GM21786 (cell line): ENCODE data around the gene COX5A.
"Not testable (repeated sequence)": the region's sequence is repeated elsewhere in the genome, so short reads cannot be mapped to it uniquely, and the experiment has no call there.

Experiments
- ATAC-seq: cut with Tn5 transposase; IDR thresholded peaks from one replicate; pipeline ENCODE4 v1.9.1; 2021; ENCODE audit not compliant: unreplicated experiment

Gene COX5A

GRCh38 chr15:74955796-74956647 is 18.1 kb upstream of the COX5A start:
- ATAC-seq: peak; percentile 31

- no peak for ATAC-seq
Observed at GRCh38 chr15:74955017-74955416, 17.1 kb upstream of the COX5A start.

DNA sequence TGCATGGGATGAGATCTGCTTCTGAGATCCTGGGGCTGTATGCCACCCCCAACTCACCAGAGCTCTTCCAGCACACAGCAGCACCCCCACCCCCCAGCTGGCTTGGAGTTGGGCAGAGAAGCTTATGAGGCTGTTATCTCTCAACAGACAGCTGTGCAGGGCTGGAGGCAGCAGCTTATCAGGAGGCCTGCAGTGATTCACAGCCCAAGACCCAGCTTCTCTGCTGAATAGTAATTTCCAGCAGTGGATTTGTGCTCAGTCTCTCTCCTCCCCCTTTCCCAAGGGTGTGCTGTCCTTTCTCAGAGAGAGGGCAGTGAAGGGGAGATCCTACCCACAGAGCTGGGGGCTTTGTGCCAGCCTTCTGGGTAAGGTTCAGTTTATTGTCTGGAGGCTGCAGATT is 16.6 kb upstream of the COX5A start:
- no peak for ATAC-seq

- ATAC-seq: no peak
Observed at GRCh38 chr15:74951006-74951405, 13.1 kb upstream of the COX5A start.

GRCh38 chr15:74950078-74950908 is 12.4 kb upstream of the COX5A start:
- no peak for ATAC-seq

- no peak for ATAC-seq
Observed at GRCh38 chr15:74937272-74937589, 642 bp downstream of the COX5A start.

DNA sequence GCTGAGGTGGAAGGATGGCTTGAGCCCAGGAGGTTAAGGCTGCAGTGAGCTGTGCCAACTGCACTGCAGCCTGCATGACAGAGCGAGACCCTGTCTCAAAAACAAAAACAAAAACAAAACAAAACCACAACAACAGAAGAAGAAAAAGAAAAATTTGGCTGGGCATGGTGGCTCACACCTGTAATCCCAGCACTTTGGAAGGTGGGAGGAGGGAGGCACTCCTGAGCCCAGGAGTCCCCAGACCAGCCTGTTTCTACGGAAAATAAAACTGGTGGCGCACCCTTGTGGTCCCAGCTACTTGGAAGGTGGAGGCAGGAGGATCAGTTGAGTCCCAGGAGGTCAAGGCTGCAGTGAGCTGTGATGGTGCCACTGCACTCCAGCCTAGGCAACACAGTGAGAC is 2.7 kb downstream of the COX5A start:
- ATAC-seq: not testable (repeated sequence)

- no peak for ATAC-seq
Observed at GRCh38 chr15:74933573-74933972, 4.3 kb downstream of the COX5A start.

- no peak for ATAC-seq
Observed at GRCh38 chr15:74928771-74929198, 9.1 kb downstream of the COX5A start.

DNA sequence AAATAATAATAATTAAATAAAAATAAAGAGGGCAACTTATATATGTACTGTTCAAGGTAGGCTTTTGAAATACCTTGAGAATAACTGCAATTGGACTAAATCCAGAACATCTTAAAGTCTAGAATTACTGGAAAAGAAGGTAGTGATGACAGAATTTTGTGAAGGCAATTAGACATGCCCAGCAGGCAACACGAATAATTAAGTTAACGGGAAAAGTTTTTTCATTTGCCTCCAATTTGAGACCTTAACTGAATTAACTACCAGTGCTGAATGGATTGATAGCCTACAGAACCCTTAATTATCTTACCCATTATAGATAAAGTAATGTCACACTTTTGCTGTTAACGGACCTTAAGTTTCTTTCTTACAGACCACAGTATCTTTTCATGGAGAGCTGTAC is 13.3 kb downstream of the COX5A start:
- no peak for ATAC-seq

- ATAC-seq: no peak
Observed at GRCh38 chr15:74920456-74920855, 17.4 kb downstream of the COX5A start.

GRCh38 chr15:74917676-74918075 is 20.2 kb downstream of the COX5A start:
- ATAC-seq: no peak

- ATAC-seq: not testable (repeated sequence)
Observed at GRCh38 chr15:74913799-74914198, 24.1 kb downstream of the COX5A start.

GRCh38 chr15:74913041-74913440 is 24.8 kb downstream of the COX5A start:
- ATAC-seq: no peak

DNA sequence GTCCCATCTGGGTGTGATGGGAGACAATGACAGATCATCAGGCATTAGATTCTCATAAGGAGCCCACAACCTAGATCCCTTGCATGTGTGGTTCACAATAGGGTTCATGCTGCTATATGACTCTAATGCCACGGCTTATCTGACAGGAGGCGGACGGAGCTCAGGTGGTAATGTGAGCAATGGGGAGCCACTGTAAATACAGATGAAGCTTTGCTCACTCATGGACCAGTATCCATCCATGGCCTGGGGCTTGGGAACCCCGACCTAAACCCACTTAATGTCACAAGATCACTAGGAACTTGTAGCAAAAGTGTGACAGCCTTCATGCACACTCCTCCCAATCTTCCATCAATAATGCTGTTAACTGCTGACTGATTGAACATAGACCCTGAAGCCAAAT is 29.2 kb downstream of the COX5A start:
- no peak for ATAC-seq

GRCh38 chr15:74907163-74907870 is 30.6 kb downstream of the COX5A start:
- no peak for ATAC-seq

GRCh38 chr15:74906450-74907162 is 31.3 kb downstream of the COX5A start, which contains the start of gene FAM219B:
Gene FAM219B, minus strand, starts transcription at chr15:74906851. Its CDS starts 51 bp downstream, at chr15:74906800.
- ATAC-seq: peak; percentile 86

DNA sequence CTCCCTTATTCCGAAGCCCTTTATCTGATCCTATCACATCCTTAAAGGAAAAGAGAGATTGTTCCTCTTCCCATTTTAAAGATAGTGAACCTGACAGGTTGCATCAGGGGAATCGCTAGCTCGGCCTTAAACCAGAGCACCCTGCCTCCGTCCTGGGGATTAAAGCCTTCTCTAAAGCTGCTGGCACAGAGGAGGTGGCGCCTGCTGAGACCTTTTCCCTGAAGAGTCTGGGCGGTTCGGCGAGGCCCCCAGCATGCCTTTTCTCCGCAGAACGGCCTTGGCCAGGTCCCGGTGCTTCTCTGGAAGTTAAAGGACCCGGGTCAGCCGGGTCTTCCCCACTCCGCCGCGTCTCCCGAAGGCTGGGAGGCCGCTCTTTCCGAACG is 31.8 kb downstream of the COX5A start:
- peak; percentile 19 for ATAC-seq

- ATAC-seq: no peak
Observed at GRCh38 chr15:74904190-74904805, 33.6 kb downstream of the COX5A start.

- no peak for ATAC-seq
Observed at GRCh38 chr15:74903676-74904075, 34.2 kb downstream of the COX5A start.
